ENCODE measurements around the gene SRSF2. TPM values are rescaled to one million over a fixed set of nuclear protein-coding genes. Genes with fewer than 3 reads are reported as not detected.
"Not testable (repeated sequence)": the region's sequence is repeated elsewhere in the genome, so short reads cannot be mapped to it uniquely, and the experiment has no call there.

The SRSF2 gene
- total RNA-seq, 1 experiment from 2014 or later: 251 TPM

DNA sequence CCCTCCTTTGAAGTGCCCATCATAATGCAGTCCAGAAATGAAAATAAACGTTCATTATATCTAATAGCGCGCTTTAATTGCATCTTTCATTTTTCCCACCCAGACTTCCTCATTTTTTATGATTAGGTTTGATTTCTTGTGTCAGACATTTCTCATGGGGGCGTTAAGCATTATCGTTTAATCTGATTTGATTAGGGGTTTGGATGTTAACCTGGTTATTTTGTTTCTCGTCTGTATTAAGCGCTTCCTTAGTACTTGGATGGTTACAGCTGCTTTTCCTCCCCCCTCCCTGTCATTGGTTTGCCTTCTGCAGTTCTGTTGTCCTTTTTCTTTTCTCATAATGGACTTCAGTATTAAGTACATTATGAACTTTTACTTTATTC is 1.3 kb upstream of the SRSF2 start:
- no peak for DNase-seq (ENCODE audit: low read depth)

DNA sequence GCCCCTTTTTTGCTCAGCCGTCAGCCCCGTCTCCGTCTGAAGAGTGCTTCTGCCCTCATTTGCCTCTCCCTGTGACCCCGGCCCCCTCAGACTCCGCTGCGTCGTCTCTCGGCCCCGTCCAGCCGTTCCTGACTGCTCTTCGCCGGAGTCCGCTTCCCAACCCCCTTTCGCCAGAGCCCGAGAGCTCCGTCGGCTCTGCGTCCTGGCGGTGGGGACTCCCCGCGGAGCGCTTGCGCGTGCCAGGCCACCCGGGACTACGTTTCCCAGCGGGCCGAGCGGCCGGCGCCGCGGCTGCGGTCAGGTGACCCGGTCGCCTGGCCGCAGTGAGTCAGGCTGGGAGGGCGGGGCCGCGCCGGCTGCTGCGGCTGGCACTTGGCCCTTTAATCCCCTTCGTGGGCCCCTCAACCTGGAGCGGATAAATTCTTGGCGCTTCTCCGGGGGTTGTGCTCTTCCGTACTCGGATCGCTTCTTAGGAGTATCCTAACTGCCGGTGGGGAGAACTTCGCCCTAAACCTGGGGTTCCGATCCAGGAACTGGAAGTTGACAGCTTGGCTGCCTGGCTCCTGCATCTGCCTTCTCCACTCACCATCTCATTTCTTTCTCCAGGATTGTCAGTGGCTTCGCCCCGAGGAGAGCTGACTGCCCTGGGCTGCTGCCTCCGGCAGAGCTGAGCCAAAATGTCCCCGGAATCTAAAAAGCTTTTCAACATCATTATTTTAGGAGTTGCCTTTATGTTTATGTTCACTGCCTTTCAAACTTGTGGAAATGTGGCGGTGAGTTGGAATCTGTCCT is 741 bp upstream of the SRSF2 start, which contains the start of gene MFSD11:
MFSD11 (plus strand) TSS at position 444 of the 792 bp plus-strand sequence; CDS start at position 678, 234 bp downstream.
- peak; percentile 90 for DNase-seq (ENCODE audit: low read depth)

DNA sequence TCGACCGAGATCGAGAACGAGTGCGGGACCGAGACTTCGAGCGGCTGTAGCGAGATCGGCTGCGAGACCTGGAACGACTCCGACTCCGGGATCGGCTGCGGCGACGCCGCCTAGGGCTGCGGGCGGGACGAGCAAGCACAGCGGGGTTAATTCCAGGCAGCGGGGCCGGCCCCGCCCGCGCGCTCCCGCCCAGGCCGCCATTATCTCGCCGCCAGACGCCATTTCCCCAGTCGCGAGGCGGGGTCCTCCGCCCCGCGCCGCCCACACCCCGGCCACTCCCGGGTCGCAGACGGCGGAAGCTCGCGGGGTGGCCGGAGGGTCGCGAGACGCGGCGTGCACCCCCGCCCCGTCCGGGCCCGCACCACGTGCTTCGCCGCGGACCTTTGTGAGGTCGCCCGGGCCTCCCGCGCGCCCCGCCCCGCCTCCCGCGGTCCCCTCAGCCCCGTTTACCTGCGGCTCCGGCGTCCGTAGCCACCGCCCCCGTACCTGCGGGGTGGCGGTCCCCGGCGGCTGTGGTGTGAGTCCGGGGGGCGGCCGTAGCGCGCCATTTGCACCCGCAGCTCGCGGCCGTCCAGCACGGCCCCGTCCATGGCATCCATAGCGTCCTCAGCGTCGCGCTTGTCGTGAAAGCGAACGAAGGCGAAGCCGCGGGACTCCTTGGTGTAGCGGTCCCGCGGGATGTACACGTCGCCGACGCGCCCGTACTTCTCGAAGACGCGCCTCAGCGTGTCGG is 616 bp downstream of the SRSF2 start:
- DNase-seq (ENCODE audit: low read depth): peak; percentile 60

DNA sequence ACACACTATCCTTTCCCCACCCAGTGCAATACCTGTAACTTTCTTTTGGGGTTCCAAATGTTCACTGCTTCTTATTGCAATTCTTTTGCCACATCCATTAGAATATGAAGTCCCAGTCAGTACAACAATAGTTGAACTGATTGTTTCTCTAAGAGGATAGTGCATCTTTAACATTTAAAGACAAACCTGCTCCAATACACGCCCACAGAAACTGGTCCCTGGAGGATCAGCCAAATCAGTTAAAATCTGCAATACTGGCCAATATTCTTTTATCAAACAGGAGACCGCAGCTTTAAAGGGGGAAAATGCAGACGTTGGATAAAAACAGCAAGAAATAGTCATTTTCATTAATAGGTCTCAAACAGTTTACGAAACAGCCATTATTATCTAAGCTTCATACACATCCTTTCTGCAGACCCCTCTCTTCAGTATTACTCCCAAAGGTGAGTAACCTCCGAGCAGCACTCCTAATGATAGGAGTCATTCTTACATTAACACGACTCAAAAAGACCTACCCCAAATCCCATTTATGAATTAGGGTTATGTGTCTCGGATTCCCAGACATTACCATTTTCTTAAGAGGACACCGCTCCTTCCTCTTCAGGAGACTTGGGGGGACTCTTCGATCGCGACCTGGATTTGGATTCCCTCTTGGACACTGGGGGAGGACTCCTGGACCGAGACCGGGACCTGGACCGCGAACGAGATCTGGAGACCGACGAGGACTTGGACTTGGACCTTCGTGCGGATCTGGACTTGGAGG is 1.4 kb downstream of the SRSF2 start:
- no peak for DNase-seq (ENCODE audit: low read depth)

DNA sequence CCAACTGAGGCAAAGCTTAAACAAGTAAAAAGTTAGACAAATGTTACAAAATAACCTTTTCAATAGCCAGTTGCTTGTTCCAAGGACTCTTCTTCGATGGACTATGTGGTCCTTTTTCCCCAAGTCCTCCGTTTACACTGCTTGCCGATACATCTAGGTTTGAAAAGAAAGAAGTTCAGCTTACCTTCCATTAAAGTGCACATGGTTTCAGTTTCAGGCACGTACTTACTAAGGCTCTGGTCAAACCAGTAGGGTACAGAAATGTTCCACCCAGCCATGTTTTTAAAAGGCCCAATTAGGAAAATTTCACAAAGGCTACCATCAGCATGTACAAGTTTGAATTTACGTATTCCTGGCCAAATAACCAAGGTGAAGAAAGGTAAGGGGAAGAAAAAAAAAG is 2.1 kb downstream of the SRSF2 start:
- DNase-seq (ENCODE audit: low read depth): no peak

DNA sequence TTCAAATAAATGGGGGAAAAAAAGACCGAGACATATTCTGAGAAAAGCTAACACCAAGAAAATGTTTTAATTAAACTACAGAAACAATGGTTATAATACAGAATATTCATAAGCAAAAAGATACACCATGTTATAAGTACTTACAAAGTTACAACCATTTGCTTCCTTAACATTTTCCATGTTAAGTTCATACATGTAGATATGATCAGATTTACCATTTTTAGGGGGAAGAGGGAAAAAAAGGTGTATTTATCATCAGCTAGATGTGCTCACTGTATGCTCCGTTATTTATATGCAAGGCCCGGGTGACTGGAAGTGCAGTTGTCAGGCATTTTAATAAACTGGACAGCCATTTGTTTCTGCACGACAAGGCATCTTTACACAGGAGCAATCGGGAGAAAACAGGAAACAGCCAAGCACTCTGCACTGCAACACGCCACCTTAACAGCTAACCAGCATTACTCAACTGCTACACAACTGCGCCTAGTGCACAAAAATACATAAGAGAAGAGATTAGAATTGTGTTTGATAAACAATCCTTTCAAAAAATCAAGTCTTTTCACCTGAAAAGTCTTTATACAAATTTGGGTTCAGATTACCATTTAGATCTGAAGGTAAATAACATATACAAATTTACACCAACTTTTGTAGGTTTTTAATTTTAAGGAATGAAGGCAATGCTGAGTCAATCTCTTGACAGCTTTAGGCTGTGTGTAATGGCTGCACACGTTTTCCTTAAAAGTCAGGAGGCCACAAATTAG is 2.9 kb downstream of the SRSF2 start:
- no peak for DNase-seq (ENCODE audit: low read depth)

DNA sequence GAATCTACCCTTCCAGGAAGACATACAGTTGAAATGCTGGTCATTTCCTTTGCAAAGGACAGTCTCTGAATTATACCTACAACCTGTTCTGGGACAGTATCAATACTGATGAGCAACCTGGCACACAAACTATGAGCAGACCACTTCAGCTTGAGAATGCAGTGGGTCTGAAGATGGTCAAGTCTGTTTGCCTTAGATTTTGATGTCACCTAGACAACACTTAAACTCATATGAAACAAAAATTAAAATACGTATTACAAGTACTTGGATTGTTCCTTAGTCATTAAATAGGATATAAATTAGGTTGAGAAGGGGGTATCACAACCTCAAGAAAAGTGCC is 3.5 kb downstream of the SRSF2 start:
- no peak for DNase-seq (ENCODE audit: low read depth)

DNA sequence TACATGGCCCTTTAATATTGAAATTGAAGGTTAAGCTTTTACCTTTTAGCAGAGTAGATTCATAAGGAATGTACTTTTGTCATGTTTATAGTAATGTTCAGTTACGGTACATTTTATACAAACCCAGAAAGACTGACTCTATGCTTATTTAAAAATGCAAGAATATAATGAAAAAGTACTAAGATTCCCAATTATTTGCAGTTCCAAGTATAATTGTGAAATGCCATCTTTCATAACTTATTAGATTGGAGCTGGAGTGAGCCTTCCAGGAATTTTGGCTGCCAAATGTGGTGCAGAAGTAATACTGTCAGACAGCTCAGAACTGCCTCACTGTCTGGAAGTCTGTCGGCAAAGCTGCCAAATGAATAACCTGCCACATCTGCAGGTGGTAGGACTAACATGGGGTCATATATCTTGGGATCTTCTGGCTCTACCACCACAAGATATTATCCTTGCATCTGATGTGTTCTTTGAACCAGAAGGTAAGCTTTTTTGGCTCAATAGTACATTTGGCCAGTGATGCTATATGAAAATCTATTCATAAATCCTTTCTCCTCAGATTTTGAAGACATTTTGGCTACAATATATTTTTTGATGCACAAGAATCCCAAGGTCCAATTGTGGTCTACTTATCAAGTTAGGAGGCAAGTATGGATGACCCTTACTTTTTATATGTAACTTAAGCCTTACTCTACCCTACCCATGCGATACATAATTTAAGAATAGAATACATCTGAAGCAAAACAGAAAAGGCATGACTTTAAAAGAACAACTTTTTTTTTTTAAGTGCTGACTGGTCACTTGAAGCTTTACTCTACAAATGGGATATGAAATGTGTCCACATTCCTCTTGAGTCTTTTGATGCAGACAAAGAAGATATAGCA is 4.2 kb downstream of the SRSF2 start:
- DNase-seq (ENCODE audit: low read depth): no peak

DNA sequence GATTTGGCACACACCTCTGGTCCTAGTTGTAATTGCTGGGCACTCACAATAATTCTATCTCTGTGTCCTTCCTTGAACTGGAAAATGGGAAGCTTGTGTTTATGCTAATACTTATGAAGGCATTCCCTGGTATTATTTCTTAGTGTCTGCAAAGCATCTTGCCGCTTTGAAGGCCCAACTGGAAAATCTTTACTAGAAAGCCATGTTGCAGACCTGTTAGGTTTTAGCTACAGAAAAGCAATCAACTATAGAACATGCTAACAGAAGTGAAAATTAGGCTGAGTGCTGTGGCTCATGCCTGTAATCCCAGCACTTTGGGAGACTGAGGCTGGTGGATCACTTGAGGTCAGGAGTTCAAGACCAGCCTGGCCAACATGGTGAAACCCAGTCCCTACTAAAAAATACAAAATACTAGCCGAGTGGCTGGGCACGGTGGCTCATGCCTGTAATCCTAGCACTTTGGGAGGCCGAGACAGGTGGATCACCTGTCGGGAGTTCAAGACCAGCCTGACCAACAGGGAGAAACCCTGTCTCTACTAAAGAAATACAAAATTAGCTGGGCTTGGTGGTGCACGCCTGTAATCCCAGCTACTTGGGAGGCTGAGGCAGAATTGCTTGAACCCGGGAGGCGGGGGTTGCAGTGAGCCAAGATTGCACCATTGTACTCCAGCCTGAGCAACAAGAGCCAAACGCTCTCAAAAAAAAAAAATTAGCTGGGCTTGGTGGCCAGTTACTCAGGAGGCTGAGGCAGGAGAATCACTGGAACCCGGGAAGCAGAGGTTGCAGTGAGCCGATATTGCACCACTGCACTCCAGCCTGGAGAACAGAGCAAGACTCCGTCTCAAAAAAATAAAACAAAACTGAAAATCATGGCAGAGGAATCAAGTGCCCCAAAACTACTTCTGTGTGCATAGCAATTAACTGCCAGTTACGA is 5.1 kb downstream of the SRSF2 start:
- not testable (repeated sequence) for DNase-seq (ENCODE audit: low read depth)

DNA sequence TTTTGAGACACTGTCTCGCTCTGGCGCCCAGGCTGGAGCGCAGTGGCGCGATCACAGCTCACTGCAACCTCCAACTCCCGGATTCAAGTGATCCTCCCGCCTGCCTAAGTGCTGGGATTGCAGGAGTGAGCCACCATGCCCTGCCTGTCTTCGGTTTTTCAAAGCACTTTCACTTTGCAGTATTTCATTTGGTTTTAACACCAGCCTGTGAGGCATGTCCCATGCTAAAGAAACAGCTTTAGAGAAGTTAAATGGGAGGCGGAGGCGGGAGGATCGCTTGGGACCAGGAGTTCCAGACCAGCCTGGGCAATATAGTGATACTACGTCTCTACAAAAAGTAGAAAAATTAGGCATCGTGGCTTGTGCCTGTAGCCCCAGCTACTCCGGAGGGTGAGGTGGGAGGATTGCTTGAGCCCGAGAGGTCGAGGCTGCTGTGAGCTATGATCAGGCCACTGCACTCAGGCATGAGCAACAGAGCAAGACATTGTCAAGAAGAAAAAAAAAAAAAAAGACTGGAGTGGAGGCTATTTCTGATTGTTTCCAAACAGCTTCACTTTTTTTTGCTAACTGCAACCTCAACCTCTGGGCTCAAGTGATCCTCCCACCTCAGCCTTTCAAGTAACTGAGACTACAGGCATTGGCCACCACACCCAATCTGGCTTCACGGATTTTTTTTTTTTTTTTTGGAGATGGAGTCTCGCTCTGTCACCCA is 9.2 kb downstream of the SRSF2 start:
- DNase-seq (ENCODE audit: low read depth): peak; percentile 50

DNA sequence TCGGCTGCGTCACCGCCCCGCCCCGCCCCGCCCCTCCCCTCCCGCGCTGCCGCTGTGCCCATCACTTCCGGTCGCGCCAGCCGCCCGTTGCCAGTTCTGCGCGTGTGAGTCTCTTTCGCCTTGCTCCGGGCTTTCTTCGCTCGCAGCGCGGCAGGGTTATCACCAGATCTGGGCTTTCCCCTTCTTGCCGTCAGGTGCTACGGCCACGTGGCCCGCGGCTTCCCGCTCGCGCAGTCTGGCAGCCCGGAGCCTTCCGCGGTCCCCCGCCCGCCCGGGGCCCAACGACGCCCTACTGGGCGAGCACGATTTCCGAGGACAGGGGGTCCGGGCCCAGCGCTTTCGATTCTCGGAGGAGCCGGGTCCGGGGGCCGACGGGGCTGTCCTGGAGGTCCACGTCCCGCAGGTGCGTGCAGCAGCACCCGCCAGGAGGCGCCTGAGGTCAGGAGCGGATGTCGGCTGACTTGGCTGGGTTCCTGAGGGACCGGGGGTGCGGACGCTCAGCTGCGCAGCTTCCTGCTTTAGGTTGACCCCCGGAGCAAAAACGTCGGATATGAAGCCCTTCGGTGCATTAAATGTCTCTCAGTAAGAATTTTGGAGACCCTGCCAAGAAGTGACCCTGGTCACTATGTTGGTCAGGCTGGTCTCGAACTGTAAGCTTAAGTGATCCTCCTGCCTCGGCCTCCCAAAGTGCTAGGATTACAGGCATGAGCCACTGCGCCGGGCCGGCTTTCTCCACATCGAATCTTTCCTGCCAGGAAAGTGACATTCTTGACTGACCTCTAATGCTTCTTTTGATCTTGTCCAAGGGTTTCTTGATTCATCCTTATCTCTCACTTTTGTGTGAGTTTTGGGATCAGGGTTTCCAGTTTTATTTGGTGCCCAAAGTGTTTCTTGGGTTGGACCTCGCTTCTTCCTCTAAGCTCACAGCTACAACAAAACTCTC is 10.1 kb downstream of the SRSF2 start, which contains the start of gene METTL23:
METTL23 (plus strand) TSS at position 64 of the 943 bp plus-strand sequence. CDS start 2,872 bp downstream, outside the sequence.
- peak; percentile 73 for DNase-seq (ENCODE audit: low read depth)

DNA sequence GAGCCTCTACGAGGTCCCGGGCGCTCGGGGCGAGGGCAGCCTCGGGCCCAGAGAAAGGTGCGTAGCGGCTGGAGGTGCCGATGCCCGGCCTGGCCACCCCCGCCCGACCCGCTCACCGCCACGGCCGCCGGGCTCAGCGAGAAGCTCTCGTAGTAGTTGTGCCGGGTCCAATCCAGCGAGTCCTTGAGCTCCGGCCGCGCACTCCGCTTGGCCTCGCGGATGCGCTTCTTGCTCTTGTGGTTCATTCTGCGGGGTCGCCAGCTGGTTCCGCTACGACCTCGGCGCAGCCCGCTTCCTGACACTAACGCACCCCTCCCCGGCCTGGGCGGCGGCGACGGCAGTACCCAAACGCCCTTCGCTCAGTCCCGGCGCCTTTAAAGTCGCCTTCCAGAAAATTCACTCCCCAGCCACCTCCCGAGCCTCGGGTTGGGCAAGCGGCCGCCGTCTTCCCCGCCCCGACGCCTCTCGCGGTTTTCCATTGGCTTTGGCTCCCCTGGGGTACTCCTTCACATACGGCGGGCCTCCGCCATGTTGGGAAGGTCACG is 10.8 kb downstream of the SRSF2 start, which contains the start of gene JMJD6:
JMJD6 (minus strand) TSS at position 376 of the 545 bp plus-strand sequence; CDS start at position 245, 131 bp downstream.
- peak; percentile 93 for DNase-seq (ENCODE audit: low read depth)

DNA sequence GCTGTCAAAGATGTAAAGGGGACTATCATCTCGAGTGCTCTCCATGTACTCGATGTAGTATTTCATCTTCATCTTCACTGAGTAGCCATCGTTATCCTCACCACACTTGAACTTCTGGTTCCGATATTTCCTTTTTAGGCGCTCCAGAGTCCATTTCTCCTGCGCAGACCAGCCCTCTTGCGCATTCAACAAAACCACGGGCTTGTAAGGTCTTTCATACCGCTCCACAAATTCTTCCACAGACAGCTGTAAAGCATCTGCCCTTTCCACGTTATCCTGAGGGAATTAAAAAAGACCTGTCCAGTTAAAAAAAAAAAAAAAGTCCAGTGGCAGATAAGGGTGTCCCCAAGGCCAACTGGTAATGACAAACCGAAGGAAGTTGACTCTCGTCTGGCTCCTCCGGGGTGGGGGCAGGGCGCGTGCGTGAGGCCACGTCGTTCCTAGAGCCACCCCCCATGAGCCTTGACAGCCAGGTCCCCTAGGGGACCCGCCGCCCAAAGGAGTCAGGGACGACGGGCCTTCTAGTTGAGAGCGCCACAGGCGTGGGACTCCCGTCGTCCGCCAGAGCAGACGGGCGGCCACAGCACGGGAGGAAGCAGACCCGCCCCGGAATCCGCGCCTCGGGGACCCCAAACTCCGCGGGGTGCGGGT is 11.4 kb downstream of the SRSF2 start:
- DNase-seq (ENCODE audit: low read depth): peak; percentile 46

DNA sequence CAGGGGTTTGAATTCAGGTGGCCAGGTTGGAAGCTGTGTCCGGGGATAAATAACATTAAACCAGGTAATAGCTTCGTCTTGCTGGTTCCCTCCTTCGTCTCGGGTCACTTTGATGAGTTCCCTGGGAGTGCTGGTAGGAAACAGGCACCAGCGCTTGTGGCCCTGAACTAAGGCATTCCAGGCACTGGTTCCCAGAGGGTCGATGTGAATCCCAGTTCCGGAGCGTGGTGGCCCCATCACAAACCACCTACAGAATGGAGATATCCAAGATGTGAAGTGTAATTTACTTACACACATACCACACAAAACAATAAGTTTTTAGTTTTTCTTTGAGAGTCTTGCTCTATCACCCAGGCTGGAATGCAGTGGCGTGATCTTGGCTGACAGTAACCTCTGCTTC is 13.3 kb downstream of the SRSF2 start:
- no peak for DNase-seq (ENCODE audit: low read depth)

DNA sequence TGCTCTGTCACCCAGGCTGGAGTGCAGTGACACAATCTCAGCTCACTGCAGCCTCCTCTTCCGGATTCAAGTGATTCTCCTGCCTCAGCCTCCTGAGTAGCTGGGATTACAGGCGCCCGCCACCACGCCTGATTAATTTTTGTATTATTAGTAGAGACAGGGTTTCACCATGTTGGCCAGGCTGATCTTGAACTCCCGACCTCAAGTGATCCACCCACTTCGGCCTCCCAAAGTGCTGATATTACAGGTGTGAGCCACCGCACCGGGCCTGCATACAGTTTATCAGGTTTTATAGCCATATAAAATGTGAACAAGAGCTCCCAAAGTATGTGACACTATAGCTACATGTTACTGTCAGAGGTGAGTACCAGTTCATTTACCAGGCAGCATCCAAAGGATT is 14.2 kb downstream of the SRSF2 start:
- not testable (repeated sequence) for DNase-seq (ENCODE audit: low read depth)

DNA sequence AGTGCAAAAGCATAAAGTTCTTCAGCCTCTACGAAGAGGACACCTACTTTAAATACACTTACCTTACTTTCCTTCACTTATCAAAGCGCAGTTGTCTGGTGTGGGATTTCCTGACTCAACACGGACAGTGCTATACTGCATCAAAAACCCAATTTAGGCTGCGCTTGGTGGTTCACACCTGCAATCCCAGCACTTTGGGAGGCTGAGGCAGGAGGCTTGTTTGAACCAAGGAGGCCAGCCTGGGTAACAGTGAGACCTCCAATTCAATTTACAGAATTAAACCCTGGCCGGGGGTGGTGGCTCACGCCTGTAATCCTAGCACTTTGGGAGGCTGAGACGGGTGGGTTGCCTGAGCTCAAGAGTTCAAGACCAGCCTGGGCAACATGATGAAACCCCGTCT is 14.9 kb downstream of the SRSF2 start:
- no peak for DNase-seq (ENCODE audit: low read depth)

DNA sequence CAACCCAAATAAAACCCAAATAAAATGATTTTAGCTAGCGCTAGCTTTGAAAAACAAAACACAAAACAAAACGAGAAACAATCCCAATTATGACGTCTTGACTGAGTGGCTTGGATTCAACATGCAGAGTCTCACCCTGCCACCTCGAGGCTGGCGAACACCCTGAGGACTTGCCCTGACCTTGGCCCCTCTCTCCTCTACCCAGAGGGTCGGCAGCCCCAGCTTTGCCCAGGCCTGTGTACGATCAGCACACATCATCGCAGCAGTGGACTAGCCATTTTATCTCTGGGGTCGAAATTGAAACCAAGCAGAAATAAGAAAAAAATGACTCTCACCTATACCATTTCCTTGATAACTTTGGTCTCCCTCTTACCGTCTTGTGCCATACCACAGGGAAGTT is 15.7 kb downstream of the SRSF2 start:
- DNase-seq (ENCODE audit: low read depth): no peak
